ENCODE results near the gene BAHCC1.
A peak's percentile ranks its signal among the peaks of the same experiment; 100 is the strongest.
"Not testable (repeated sequence)": the region's sequence is repeated elsewhere in the genome, so short reads cannot be mapped to it uniquely, and the experiment has no call there.

The BAHCC1 gene

DNA sequence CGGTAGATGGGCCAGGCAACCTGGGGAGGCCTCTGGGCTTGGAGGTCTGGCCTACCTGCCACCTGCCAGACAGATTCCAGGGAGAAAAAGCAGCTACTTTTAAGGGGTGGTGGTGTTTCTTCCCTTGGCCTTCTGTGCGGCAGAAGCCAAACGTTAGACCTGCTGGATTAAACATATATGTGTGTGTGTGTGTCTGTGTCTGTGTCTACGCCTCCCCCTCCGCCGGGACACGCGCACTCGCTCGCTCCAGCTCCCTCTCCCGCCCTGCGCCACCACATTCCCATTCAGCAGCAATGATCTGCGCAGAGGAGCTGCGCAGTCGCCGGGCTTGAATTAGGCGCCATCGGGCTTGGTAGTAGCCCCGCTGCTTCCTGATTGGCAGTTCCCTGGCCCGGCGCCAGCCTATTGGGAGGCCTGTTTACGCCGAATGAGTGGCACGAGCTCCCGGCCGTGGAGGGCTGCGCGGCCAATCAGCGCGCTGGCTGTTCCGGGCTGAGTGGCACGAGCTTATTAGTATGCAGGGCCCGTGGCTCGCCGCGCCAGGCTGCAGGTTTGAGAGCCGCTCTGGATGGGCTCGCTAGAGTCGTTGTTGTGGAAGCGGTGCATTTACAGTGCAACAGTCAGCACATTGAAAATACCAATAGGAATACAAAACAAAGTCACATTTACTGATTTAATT is at the start of gene BAHCC1:
BAHCC1 (plus strand) TSS at position 537 of the 679 bp plus-strand sequence. CDS start 4,283 bp downstream, outside the sequence.
- intact Hi-C loops (cut with DNase I), result loop anchor here (2.0 to 5.0 kb wide), 2 partner anchors 48 to 117 kb away; partner anchors contain the start of gene ACTG1
- peak; percentile 99 to 100 (median 100) for DNase-seq

DNA sequence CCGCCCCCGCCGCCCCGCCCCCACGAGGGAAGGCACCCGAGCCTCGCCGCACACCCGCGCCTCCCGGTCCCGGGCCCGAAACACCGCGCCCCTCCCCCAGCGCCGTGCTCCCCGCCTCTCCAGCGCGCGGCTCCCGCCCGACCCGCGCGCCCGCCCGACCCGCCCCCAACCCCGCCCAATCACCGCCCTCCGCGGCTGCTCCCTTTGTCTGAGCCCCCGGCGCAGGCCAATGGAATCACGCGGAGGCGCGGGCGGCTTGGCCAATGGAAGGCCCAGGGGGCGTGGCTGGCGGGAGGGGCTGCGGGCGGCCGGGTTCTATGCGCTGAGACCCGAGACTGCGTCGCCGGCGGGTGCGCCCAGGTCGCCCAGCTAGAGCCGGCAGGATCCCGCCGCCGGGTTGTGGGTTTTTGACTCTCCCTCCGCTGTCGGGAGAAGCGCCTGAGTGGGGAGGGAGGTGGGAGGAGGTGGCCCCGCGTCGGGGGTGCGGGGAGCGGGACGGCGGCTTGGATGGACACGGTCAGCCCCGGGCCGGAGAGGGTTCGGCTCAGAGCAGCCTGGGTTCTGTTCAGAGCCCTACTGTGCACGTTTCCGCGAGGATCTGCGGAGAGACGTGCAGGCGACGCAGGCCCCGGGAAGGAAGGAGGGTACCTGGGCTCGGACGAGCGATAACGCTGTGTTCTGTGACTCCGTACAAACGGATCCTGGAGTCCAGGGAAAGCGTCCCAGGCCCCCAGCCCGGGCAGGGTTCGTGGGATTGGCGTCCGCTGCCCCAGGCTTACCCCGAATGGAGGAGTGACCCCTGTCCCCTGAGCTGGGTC is 49.0 kb upstream of the BAHCC1 start:
- peak; percentile 95 to 100 (median 99) for DNase-seq
- intact Hi-C loops (cut with DNase I), result loop anchor here (2.0 kb wide), 1 partner anchor 49 kb away; the partner anchor contains the start of gene BAHCC1

DNA sequence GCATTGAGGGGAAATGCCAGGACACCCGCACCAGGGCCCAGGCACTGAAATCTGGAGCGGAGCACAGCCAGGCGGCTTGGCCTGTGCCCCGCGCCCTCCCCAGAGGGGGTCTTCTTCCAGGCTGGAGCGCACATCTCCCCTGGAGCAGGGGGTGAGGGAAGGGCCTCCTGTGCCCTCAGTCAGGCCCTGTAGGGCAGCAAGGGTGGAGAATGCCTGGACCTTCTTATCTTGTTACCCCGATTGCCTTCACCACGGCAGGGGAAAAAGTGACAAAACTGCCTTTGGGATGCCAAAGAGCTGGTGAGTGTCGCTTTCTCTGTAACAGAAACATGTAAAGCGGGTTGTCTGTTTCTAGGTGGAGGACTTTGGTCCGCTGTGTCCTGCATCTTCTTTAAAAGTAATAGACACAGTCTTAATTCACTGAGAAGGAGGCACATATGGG is 48.3 kb upstream of the BAHCC1 start:
- intact Hi-C loops (cut with DNase I), result loop anchor here (2.0 kb wide), 1 partner anchor 48 kb away; the partner anchor contains the start of gene BAHCC1
- DNase-seq, result no peak

DNA sequence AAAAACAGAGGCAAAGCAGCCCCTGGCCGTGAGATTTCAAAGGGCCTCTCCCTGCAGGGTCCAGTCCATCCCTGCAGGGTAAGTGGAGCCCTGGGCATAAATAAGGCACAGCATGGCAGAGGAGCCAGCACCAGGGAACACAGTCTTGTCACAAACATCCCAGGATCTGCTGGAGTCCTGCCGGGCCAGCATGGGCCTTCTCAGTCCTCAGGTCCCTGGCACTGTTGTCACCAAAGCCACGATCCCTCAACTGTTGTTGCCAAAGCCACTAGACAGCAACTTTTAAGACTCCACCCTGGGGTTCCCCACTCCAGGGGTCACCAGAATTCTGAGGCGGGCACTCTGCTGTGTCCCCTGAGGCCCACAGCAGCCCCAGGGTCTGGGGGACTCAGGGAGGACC is 47.8 kb upstream of the BAHCC1 start:
- intact Hi-C loops (cut with DNase I), result loop anchor here (2.0 kb wide), 1 partner anchor 47 kb away; the partner anchor contains the start of gene BAHCC1
- no peak for DNase-seq

DNA sequence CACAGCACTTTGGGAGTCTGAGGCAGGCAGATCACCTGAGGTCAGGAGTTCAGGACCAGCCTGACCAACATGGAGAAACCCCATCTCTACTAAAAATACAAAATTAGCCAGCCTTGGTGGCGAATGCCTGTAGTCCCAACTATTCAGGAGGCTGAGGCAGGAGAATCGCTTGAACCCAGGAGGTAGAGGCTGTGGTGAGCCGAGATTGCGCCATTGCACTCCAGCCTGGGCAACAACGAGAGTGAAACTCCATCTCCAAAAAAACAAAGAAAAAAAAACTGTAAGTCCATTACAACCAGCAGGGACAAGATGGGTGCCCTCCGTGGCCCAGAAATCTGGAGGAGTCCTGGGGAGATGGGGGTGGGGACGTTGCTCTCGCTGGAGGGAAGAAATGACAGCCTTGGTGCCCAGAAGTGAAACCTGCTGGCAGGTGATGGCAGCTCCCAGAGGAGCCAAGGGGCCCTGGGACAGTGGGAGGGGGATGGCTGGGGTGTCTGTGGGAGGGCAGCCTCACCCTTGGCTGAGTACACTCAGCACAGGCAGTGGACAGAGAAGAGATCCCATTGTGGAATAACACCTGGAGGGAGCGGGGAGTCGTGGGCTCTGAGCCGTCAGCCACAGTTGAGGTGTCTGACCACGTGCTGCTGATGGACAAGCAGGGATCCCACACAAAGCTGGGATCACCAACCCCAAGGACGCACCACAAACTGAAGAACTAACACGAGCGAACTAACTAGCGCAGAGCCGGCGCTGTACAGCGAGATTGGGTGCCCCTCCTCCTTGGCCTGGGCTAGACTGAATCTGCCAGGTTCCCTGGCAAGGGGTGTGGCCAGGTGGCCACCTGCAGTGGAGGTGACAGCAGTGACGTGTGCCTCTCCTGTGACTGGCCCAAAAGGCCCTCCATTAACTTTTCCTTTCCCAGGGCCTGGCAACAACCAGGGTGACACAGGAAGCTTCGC is 46.9 kb upstream of the BAHCC1 start:
- DNase-seq, result no peak
- intact Hi-C loops (cut with DNase I), result no loop called here

DNA sequence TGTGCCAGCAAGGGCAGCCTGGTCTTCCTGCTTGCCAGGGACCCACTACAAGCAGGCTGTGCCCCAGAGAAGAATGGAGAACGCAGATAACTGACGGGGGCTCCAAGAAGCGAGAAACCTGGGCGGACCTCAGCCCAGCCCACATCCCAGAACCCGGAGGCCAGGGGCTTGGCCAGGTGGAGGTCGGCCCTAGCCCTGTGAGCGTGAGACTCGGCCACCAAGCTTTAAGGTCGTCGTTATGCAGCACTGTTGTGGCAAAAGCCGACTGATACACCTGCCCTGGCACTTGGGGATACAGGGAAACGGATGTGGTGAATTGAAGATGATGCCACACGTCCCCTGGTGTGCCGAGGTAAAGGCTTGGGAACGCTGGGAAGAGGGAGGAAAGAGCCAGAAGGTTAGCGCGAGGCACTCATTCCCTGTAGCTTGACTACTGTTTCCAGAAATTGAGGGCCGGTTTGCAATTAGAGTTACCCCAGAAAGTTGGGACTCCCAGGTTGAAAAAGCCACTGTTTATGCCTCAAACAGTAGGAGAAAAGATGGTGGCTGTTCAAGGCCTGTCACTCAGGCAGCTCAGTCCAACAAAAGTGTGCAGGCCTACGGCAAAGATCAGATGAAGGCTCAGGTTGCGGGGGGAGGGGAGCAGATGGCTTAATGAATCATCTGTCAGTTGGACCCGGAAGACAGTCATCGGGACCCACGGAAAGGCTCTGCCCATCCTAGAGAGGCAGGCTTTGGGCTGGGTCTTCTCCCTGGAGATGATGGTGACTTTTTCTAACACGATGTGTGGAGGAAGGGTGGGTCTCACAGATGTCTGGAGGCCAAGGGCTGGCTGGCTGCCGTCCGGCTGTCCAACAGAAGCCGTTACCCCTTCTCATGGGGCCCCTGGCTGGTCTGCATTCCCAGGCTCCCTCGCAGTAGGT is 45.6 kb upstream of the BAHCC1 start:
- DNase-seq, result no peak
- intact Hi-C loops (cut with DNase I), result no loop called here

DNA sequence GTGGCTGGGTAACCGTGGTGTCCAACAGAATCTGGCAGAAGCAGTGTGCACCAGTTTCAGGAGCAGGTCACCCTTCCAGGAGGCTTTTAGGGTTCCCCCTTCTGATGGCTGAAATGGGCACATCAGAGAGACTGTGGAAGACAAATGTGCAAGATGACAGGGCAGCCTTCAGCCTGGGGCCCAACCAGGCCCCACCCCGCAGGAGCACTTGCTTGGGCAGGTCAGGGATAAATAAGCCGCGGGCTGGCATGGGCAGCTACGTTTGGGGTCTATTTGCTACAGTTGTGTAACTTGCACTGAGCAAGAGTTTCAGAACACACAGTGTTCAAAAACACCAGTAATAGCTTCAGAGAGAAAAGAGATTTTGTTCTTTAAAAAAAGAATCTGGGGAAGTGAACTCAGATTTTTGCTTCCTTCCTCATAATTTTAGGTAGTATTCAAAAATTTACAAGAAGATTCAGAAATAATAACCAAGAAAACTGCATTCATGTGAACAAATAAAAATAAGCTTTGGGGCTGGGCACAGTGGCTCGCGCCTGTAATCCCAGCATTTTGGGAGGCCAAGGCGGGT is 44.9 kb upstream of the BAHCC1 start:
- intact Hi-C loops (cut with DNase I), result no loop called here
- no peak for DNase-seq

DNA sequence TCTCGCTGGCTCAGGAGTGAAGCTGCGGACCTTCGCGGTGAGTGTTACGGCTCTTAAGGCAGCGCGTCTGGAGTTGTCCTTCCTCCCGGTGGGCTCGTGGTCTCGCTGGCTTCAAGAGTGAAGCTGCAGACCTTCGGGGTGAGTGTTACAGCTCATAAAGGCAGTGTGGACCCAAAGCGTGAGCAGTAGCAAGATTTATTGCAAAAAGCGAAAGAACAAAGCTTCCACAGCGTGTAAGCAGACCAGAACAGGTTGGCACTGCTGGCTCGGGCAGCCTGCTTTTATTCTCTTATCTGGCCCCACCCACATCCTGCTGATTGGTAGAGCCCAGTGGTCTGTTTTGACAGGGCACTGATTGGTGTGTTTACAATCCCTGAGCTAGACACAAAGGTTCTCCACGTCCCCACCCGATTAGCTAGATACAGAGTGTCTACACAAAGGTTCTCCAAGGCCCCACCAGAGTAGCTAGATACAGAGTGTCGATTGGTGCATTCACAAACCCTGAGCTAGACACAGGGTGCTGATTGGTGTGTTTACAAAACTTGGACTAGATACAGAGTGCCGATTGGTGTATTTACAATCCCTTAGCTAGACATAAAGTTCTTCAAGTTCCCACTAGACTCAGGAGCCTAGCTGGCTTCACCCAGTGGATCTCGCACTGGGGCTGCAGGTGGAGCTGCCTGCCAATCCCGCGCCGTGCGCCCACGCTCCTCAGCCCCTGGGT is 43.8 kb upstream of the BAHCC1 start:
- intact Hi-C loops (cut with DNase I); DNase-seq: not testable (repeated sequence)

DNA sequence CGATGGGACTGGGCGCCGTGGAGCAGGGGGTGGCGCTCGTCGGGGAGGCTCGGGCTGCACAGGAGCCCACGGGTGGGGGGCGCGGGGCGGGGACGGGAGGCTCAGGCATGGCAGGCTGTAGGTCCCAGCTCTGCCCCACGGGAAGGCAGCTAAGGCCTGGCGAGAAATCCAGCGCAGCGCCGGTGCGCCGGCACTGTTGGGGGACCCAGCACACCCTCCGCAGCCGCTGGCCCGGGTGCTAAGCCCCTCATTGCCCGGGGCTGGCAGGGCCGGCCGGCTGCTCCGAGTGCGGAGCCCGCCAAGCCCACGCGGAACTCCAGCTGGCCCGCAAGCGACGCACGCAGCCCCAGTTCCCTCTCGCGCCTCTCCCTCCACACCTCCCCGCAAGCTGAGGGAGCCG is 43.2 kb upstream of the BAHCC1 start:
- DNase-seq; intact Hi-C loops (cut with DNase I): not testable (repeated sequence)

DNA sequence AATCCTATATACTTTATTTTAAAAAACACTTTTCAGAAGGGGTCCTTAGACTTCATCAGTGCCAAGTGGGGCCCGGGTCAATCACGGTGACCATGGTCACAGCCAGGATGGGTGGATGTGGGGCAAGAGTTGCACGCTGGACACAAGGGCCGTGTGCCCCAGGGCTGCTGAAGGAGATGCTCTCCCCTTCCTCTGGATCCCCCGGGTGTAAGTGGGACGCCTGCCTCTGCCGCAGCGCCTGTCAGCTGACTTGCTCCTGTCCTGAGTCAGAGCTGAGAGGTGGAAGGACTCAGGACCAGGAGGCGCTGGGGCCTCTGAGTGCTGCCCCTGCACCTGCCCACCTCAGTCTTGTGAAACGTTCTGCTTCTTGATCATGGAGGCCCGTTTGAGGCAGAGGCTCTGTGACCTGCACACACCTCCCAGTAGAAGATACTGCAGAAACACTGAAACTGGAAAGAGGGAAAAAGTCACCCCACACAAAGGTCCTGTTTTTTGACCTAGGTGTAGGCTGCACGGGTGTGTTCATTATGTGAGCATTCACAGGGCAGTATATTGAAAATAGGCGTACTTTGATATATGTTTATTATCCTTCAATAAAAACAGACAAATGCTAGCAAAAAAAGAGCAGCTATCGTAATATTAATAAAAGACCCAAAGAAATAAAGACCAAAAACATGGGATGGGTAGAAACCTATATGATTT is 40.9 kb upstream of the BAHCC1 start:
- intact Hi-C loops (cut with DNase I), result no loop called here

DNA sequence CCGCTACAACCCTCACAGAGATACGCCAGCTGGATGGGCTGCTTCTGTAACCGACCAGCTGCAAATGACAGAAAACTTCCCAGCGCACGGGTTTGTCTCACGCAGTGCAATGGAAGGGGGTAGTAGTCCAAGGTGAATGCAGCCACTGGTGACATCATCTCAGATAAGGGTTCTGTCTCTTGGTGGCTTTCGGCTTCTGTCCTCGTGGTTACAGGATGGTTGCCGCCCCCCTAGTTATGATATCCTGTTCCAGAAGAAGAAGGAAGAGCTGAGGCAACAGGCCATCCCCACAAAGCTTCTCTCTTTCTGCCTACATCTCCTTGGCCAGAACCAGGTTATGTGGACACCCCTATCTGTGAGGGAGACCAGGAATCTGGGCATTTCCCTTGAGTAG is 40.3 kb upstream of the BAHCC1 start:
- intact Hi-C loops (cut with DNase I), result no loop called here
- DNase-seq, result no peak

More for the DNA sequence above, 40.9 kb upstream of the BAHCC1 start:
- no peak for DNase-seq

DNA sequence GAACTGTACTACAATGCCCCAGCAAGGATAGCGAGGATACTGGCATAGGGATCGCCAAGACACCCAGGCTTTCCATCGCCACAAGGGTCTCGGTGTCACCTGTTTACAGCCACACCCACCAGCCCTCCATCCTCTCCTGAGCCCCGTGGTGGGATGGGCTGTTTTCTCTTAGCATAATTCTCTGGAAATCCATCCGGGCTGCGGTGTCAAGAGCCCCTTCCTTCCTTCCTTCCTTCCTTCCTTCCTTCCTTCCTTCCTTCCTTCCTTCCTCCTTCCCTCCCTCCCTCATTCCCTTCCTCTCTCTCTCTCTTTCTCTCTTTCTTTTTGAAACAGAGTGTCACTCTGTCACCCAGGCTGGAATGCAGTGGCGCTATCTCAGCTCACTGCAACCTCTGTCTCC is 36.0 kb upstream of the BAHCC1 start:
- intact Hi-C loops (cut with DNase I), result no loop called here

DNA sequence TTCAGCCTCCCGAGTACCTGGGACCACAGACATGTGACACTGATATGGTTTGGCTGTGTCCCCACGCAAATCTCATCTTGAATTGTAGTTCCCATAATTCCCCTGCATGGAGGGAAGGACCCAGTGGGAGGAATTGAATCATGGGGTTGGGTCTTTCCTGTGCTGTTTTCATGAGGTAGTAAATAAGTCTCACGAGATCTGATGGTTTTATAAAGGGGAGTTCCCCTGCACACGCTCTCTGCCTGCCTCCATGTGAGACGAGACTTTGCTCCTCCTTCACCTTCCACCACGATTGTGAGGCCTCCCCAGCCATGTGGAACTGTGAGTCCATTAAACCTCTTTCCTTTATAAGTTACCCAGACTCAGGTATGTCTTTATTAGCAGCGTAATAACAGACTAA is 33.3 kb upstream of the BAHCC1 start:
- intact Hi-C loops (cut with DNase I); DNase-seq: not testable (repeated sequence)

More for the DNA sequence above, 36.0 kb upstream of the BAHCC1 start:
- no peak for DNase-seq

DNA sequence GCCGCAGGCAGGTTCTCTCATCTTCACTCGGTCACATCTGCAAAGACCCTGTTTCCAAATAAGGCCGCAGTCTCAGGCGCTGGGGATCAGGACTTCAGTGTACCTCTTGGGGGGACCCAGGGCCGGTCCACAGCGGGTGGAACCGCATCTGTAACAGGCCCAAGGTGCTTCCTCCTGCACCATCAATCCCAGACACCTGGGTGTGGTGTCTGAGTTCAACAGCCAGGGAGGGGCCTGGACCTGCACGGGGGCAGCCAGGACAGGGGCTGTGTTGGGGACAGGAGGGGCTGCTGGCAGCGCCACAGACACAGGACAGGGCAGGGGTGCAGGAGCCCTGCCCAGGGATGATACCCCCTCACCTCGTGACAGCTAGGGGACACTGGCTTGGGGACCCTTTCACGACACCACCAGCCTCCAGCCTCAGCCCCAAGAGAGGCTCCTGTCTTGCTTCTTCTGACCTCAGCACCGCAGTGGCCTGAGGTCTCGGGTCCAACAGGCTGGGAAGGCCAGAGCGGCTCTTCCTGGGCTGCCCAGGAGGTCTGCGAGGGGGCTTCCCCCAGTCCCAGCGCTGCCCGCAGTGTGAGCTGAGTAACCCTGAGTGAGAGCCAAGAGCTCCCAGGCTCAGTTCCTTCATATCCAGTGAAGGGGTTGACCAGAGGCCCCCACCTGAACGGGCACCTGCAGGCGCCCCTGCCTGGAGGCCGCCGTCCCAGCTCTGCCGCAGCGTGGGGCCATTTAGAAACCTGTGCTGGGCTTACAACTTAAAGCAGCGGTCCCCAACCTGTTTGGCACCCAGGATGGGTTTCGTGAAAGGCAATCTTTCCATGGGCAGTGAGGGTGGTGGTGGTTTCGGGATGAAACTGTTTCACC is 30.7 kb upstream of the BAHCC1 start:
- no peak for DNase-seq
- intact Hi-C loops (cut with DNase I), result no loop called here

DNA sequence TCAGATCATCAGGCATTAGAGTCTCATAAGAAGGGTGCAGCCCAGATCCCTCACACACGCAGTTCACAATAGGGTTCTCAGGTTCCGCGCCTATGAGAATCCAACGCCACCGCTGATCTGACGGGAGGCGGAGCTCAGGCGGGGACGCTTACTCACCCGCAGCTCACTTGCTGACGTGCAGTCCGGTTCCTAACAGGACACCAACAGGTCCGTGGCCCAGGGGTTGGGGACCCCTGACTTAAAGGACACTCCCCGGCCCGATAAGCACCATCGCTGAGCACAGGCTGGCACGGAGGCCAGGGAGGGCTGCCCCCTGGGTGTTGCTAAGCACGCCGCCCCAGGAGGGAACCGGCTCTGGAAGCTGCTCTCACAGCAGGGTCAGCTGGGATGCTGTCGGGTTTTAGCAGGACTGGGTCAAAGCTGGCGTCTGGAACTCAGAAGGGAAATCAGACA is 30.1 kb upstream of the BAHCC1 start:
- intact Hi-C loops (cut with DNase I), result no loop called here
- DNase-seq, result peak in 18 of 42 donors; percentile 18 to 74 (median 52)

Data from head of caudate nucleus (tissue), 42 donors.